HG02623 (cell line): Measurements from ENCODE around the gene VRK3.

Source experiments
- ATAC-seq: cut with Tn5 transposase; IDR thresholded peaks from one replicate; pipeline ENCODE4 v1.9.1; 2021; ENCODE audit warnings: moderate library complexity; ENCODE audit not compliant: unreplicated experiment

VRK3 gene

DNA sequence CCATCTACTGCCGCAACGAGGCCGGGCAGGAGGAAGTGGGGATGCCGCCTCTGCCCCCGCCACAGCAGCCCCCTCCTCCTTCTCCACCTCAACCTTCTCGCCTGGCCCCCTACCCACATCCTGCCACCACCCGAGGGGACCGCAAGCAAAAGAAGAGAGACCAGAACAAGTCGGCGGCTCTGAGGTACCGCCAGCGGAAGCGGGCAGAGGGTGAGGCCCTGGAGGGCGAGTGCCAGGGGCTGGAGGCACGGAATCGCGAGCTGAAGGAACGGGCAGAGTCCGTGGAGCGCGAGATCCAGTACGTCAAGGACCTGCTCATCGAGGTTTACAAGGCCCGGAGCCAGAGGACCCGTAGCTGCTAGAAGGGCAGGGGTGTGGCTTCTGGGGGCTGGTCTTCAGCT is 92.4 kb downstream of the VRK3 start:
- no peak for ATAC-seq

DNA sequence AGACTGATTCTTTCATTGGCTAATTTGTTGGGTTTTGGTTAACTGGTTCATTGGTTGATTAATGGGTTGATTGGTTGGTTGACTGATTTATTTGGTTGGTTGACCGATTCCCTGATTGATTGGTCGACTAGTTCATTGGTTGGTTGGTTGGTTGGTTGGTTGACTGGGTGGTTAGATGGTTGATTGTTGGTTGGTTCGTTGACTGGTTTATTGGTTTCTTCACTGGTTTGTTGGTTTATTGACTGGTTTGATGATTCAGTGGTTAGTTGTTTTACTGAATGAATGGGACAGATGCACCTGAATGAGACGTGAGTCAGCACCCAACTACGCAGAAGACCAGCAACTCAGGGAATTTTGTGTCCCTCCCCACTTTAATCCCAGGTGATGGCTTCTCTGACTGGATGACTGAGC is 93.1 kb downstream of the VRK3 start:
- no peak for ATAC-seq

DNA sequence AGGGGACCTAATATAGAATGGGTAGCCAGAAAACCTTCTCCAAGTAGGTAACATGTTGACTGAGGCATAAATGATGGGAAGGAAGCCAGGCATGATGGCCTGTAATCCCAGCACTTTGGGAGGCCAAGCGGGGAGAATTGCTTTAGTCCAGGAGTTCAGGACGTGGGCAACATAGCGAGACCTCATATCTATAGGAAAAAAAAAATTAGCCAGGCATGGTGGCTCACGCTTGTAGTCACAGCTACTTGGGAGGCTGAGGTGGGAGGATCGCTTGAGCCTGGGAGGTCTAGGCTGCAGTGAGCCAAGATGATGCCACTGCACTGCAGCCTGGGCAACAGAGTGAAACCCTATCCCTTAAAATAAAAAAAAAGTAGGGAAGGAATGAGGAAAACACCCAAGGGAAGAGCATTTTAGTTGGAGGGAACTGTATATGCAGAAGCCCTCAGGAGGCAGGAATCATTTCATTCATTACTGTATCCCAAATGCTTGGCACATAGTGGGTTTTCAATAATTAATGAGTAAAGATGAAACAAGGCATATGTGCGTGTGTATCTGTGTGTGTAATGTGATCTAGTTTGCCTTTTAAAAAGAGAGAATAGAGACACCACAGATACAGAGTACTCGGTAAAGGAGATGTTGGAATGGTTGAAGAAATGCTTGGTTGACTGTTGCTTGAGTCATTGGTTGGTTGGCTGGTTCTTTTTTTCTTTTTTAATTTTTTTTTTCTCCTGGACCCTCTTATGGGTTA is 93.7 kb downstream of the VRK3 start:
- no peak for ATAC-seq

DNA sequence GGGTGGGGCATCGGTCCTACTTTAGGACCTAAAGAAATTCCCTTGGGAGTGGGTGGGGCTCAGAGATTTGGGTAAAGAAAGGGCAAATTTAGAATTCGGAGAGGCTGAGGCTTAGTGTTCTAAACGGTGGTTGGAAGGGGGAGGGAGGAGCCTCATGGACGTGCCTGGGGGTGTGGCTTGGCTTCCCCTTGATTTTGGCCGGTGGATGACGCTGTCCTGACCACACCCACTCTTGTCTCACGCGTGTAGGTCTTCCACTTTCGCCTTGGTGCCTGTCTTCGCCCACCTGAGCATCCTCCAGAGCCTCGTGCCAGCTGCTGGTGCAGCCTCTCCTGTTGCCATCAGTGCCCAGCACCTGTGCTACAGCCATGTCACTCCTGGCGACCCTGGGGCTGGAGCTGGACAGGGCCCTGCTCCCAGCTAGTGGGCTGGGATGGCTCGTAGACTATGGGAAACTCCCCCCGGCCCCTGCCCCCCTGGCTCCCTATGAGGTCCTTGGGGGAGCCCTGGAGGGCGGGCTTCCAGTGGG is 94.6 kb downstream of the VRK3 start:
- no peak for ATAC-seq

DNA sequence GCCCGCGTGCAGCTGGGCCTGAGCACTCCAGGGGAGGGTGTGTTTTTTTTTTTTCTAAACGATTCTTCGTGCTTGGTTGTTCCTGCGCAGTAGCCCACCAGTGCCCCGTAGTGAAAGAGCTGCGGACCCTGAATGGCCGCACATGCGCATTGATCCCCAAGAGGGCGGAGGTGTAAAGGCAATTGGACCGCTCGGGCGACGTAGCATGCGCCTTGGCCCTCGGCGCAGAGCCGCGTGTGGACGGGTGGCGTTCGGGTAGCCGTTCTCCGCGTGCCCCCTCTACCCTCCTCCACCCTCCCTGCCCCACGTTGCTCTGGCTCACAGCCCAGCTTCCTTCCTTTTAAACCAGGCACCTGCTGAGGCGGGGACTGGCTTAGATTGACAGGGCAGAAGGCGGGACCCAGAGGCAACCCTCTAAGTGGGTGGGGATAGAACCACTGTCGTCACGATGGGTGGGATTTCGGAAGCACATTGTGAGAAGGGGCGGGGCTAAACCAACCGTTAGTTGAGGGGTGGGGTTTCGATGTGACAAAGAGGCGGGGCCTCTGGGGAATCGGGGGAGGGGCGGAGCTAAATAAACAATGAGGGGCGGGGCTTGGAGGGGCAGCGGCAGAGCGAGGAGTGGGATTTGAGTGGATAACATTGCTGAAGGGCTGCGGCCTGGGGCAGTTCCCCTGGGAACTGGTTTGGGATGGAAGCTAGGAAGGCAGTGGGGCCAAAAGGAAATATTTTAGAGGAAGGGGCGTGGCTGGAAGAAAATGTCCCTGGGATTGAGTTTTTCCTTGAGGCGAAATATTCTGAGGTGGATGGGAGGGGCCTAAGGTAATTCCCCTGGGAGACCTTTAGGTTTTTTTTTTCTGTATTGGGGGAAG is 95.3 kb downstream of the VRK3 start:
- peak; percentile 52 for ATAC-seq

DNA sequence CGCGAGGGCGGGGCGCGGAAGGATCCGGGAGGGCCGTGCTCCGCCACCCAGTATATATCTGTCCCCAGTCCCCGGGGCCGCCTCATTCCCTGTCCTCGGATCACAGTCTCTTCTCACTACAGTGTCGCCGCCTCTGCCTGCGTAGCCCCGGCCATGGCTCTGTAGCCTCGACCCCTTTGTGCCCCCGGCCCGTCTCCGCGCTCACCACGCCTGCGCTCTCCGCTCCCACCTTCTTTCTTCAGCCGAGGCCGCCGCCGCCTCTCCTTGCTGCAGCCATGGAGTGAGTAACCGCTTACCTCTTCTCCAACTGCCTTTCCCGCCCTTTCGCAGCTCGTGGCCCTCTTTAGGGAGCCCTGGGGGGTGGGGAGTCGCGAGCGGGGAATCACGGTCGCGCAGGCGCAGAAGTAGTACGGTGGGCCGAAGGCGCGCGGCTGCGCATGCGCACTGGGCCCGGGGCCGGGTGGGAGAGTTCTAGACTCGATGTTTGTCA is 96.0 kb downstream of the VRK3 start, which contains the start of the genes ATF5 and NUP62:
ATF5 (plus strand) TSS at position 85 of the 490 bp plus-strand sequence. CDS start 1,646 bp downstream, outside the sequence.
NUP62 (minus strand) TSS at position 384 of the 490 bp plus-strand sequence. CDS start 19,697 bp downstream, outside the sequence.
- peak; percentile 32 for ATAC-seq

DNA sequence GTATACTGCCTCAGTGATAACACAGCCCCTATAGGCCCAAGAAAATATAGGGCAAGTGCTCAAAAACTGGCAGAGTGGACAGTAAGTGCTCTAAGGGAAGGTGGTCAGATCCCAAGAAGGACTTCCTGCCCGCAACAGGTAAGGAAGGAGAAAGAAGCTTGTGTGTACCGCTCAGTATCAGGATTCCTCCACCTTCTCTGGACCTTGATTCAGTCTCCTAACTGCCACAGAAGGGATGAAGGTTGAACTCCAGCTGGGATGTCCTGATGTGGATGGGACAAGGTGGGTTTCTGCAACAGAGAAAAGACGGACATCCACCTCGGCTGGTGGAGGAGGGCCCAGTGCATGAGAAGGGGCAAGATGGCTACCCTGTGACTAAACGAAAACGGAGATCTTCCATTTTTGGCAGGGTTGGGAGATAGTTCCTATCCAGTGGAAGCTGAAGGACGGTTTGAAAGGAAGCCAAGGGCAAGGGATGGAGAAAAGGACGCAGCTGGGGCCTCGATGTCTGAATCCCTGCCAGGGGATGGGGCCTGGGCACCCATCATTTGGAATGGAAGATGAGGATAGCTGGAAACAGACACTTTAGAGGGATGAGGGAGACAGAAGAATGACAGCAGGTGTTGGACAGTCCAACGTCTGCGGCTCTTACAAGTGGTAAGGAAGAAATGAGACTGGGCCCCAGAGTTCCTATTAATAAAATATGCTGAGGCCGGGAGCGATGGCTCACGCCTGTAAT is 97.5 kb downstream of the VRK3 start:
- no peak for ATAC-seq

DNA sequence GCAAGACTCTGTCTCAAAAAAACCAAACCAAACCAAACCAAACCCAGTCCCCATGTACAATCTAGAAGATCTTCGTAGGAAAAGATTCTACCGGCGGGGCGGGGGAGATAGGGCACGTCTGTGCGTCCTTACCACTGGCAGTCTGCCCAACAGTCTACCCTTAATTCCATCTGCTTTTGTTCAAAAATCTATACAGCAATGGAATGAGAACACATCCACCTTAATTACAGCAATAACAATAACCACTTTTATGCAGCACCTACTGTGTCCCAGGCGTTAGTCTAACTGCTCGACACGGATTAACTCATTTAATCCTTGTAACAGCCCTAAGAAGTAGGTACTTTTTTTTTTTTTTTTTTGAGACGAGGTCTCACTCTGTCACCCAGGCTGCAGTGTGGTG is 98.7 kb downstream of the VRK3 start:
- no peak for ATAC-seq
